ENCODE data around the gene NTM.

- TF ChIP-seq CTCF (IDR thresholded peaks at IDR 0.05) (no peak), ZFX (IDR thresholded peaks at IDR 0.05; ENCODE audit: borderline replicate concordance) (no peak)
These were observed 966.5 kb downstream of the NTM start for GRCh38 chr11:132336781-132337535.
